Lower leg skin (tissue), 4 donors: ENCODE data around the gene CLDN6. TPM values are rescaled to one million over a fixed set of nuclear protein-coding genes. Genes with fewer than 3 reads are reported as not detected.

ENCODE experiments used
- DNase-seq, 2 donors: peaks; one replicate each; pipeline ENCODE4 v3.0.0-alpha.2; 2019; ENCODE audit warnings: low spot score in 2 of 2
- H3K4me3 ChIP-seq: fragments of 200-600 bp; sonication (generic); 2 replicates; pipeline ENCODE4 v1.5.1; 2017; ENCODE audit warnings: mild to moderate bottlenecking, low read depth; ENCODE audit not compliant: poor library complexity, severe bottlenecking
- CTCF ChIP-seq, 3 donors: fragments of 450-650 bp; IDR thresholded peaks; one replicate each; pipeline ENCODE4 v1.5.1; 2016; ENCODE audit warnings: antibody characterized with exemption in 3 of 3, mild to moderate bottlenecking in 3 of 3, moderate library complexity in 2 of 3
- POLR2A ChIP-seq, 2 donors: fragments of 450-650 bp; IDR thresholded peaks; one replicate each; pipeline ENCODE4 v1.6.1; 2016 to 2017; ENCODE audit warnings: antibody characterized with exemption in 2 of 2, mild to moderate bottlenecking in 1 of 2, moderate library complexity in 1 of 2
- WGBS, 2 donors: methylation state at CpG; one replicate each; pipeline ENCODE4 v1.1.5; 2018; 5-methylcytosine and 5-hydroxymethylcytosine counted together
- intact Hi-C: fragments of 100-400 bp; cut with DNase I; formaldehyde crosslinking; loops from one replicate; pipeline ENCODE4 v1.15.0; 2023; ENCODE audit warnings: low total_unique reads
- total RNA-seq, 4 donors: library from RNA; depleted of rRNA; stranded (reverse); fragments of >200 nt; gene quantifications; one replicate each; pipeline ENCODE4 v1.1.0, GENCODE V29; 2016

CLDN6 gene
- total RNA-seq, 4 donors from 2014 or later: not detected

GRCh38 chr16:3046641-3047386 is 28.8 kb upstream of the CLDN6 start:
- DNase-seq: no peak
- H3K4me3 ChIP-seq: no peak overlapping the region
- TF ChIP-seq POLR2A (IDR thresholded peaks at IDR 0.05): no peak
- no peak for TF ChIP-seq CTCF (IDR thresholded peaks at IDR 0.05)
- intact Hi-C loops: no loop called here
- WGBS, 2 donors: 1 to 2% methylated on average over 35 to 42 of the region's 54 CpGs

- intact Hi-C loops: no loop called here
- 0 to 1% methylated on average over 43 to 46 of the region's 86 CpGs for WGBS, 2 donors
- peak within 1 kb of the TSS; percentile 8 for H3K4me3 ChIP-seq
- DNase-seq: no peak
- TF ChIP-seq CTCF (IDR thresholded peaks at IDR 0.05): no peak
- TF ChIP-seq POLR2A (IDR thresholded peaks at IDR 0.05): no peak
Measured at GRCh38 chr16:3045758-3046640, 28.0 kb upstream of the CLDN6 start, which contains the start of gene MMP25. Gene MMP25, plus strand, starts transcription at chr16:3046561. Its CDS starts 357 bp downstream, at chr16:3046918.

- intact Hi-C loops: no loop called here
- no peak for DNase-seq
- TF ChIP-seq CTCF (IDR thresholded peaks at IDR 0.05): no peak
- no peak for TF ChIP-seq POLR2A (IDR thresholded peaks at IDR 0.05)
- WGBS, 2 donors: 88 to 92% methylated on average over 6 of the region's 6 CpGs
- no peak overlapping the region for H3K4me3 ChIP-seq
Measured at GRCh38 chr16:3044708-3045107, 26.7 kb upstream of the CLDN6 start.

GRCh38 chr16:3042376-3042775 is 24.4 kb upstream of the CLDN6 start:
- no peak for DNase-seq
- intact Hi-C loops: no loop called here
- WGBS, 2 donors: 81 to 89% methylated on average over 3 of the region's 3 CpGs

GRCh38 chr16:3038896-3039295 is 20.9 kb upstream of the CLDN6 start:
- H3K4me3 ChIP-seq: no peak overlapping the region
- intact Hi-C loops: loop anchor here (1.0 kb wide), 1 partner anchor 44 kb away; no protein-coding TSS in a partner anchor
- TF ChIP-seq CTCF (IDR thresholded peaks at IDR 0.05) (no peak), POLR2A (IDR thresholded peaks at IDR 0.05) (no peak)
- no peak for DNase-seq
- 70 to 76% methylated on average over 5 of the region's 5 CpGs for WGBS, 2 donors

More at GRCh38 chr16:3042376-3042775, 24.4 kb upstream of the CLDN6 start:
- no peak for TF ChIP-seq CTCF (IDR thresholded peaks at IDR 0.05)
- TF ChIP-seq POLR2A (IDR thresholded peaks at IDR 0.05): no peak
- H3K4me3 ChIP-seq: no peak overlapping the region
